ENCODE results near the gene KIR2DL3.
"Not testable (repeated sequence)": the region's sequence is repeated elsewhere in the genome, so short reads cannot be mapped to it uniquely, and the experiment has no call there.

KIR2DL3 gene

GRCh38 chr19:54744080-54744479 is 5.8 kb downstream of the KIR2DL3 start:
- not testable (repeated sequence) for DNase-seq

- DNase-seq, result not testable (repeated sequence)
These were observed 9.5 kb downstream of the KIR2DL3 start for GRCh38 chr19:54747614-54748322.

GRCh38 chr19:54750276-54750675 is 12.0 kb downstream of the KIR2DL3 start:
- not testable (repeated sequence) for DNase-seq

- not testable (repeated sequence) for DNase-seq
These were observed 18.1 kb downstream of the KIR2DL3 start for GRCh38 chr19:54756204-54757110.

GRCh38 chr19:54758577-54758976 is 20.3 kb downstream of the KIR2DL3 start:
- DNase-seq, result not testable (repeated sequence)

GRCh38 chr19:54764219-54764618 is 25.9 kb downstream of the KIR2DL3 start:
- not testable (repeated sequence) for DNase-seq

GRCh38 chr19:54766464-54766863 is 28.2 kb downstream of the KIR2DL3 start:
- not testable (repeated sequence) for DNase-seq

GRCh38 chr19:54769646-54770045 is 31.3 kb downstream of the KIR2DL3 start, which contains the start of gene KIR2DL1:
Gene KIR2DL1 (plus strand): TSS chr19:54769793. CDS start chr19:54769851, 58 bp downstream.
- not testable (repeated sequence) for DNase-seq

GRCh38 chr19:54770511-54770910 is 32.2 kb downstream of the KIR2DL3 start:
- DNase-seq, result not testable (repeated sequence)

- not testable (repeated sequence) for DNase-seq
These were observed 33.0 kb downstream of the KIR2DL3 start for GRCh38 chr19:54771018-54771960.

GRCh38 chr19:54772666-54773065 is 34.4 kb downstream of the KIR2DL3 start:
- not testable (repeated sequence) for DNase-seq

- DNase-seq, result not testable (repeated sequence)
These were observed 36.9 kb downstream of the KIR2DL3 start for GRCh38 chr19:54775095-54775815.

GRCh38 chr19:54775830-54776229 is 37.5 kb downstream of the KIR2DL3 start:
- DNase-seq, result not testable (repeated sequence)

GRCh38 chr19:54777851-54778250 is 39.5 kb downstream of the KIR2DL3 start:
- DNase-seq, result not testable (repeated sequence)

GRCh38 chr19:54778896-54779295 is 40.6 kb downstream of the KIR2DL3 start:
- not testable (repeated sequence) for DNase-seq

GRCh38 chr19:54782916-54783315 is 44.6 kb downstream of the KIR2DL3 start:
- DNase-seq, result not testable (repeated sequence)

GRCh38 chr19:54786091-54786723 is 47.9 kb downstream of the KIR2DL3 start:
- not testable (repeated sequence) for DNase-seq

- not testable (repeated sequence) for DNase-seq
These were observed 49.8 kb downstream of the KIR2DL3 start for GRCh38 chr19:54788154-54788553.

- no peak for DNase-seq
These were observed 52.4 kb downstream of the KIR2DL3 start for GRCh38 chr19:54790711-54791110.

- no peak for DNase-seq
These were observed 53.2 kb downstream of the KIR2DL3 start for GRCh38 chr19:54791476-54791875.

- no peak for DNase-seq
These were observed 54.5 kb downstream of the KIR2DL3 start for GRCh38 chr19:54792814-54793213.

Data from NCI-H2081 (cell line).